ENCODE data around the gene FBRSL1. TPM values are rescaled to one million over a fixed set of nuclear protein-coding genes. Genes with fewer than 3 reads are reported as not detected.
"Not testable (repeated sequence)": the region's sequence is repeated elsewhere in the genome, so short reads cannot be mapped to it uniquely, and the experiment has no call there.

Gene FBRSL1
- total RNA-seq, 3 donors from 2014 or later: 3.5 to 9.8 (median 7.2) TPM

DNA sequence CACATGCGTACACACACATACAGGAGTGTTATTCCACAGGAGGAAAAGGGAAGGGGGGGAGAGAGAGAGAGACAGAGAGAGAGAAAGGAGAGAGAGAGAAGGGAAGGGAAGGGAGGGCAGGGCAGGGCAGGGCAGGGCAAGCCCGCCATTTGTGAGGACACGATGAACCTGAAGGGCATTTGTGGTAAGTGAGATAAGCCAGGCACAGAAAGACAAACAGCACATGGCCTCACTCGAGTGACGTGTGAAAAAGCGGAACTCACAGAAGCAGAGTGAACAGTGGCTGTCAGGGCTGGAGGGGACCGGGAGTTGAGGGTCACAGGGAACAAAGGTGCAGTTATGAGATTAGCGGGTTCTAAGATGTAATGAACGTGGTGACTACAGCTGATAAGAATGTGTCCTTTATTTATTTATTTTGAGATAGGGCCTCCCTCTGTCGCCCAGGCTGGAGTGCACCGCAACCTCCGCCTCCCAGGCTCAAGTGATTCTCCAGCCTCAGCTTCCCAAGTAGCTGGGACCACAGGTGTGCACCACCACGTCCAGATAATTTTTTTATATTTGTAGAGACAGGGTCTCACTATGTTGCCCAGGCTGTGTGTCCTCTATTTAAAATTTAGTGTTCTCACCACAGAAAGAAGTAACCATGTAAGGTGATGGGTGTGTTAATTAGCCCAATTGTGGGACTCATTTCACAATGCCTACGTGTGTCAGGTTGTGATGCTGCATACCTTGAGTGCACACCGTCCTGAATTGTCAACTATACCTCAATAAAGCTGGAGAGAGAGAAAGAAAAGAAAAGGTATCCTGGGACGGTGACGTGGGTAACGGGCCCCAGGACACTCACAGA, 18.7 kb upstream of the FBRSL1 start:
- Histone ChIP-seq H3K36me3 (no peaks in the 10 kb centered on the region), H3K9me3 (peaks cover 0 to 5% of the 10 kb centered on the region in 2 donors), H3K4me1 (no peaks in the 10 kb centered on the region), H3K4me3 (no peak overlapping the region), H3K27me3 (peaks cover 0 to 16% of the 10 kb centered on the region in 2 donors), H3K27ac (no peak overlapping the region)
- intact Hi-C loops (cut with DNase I; ENCODE audit: low total_unique reads): no loop called here
- no peak for DNase-seq (ENCODE audit: low spot score in 2 of 2)
- TF ChIP-seq POLR2AphosphoS5 (IDR thresholded peaks at IDR 0.05) (no peak), POLR2A (IDR thresholded peaks at IDR 0.05) (no peak)
- TF ChIP-seq, protein P1, sequence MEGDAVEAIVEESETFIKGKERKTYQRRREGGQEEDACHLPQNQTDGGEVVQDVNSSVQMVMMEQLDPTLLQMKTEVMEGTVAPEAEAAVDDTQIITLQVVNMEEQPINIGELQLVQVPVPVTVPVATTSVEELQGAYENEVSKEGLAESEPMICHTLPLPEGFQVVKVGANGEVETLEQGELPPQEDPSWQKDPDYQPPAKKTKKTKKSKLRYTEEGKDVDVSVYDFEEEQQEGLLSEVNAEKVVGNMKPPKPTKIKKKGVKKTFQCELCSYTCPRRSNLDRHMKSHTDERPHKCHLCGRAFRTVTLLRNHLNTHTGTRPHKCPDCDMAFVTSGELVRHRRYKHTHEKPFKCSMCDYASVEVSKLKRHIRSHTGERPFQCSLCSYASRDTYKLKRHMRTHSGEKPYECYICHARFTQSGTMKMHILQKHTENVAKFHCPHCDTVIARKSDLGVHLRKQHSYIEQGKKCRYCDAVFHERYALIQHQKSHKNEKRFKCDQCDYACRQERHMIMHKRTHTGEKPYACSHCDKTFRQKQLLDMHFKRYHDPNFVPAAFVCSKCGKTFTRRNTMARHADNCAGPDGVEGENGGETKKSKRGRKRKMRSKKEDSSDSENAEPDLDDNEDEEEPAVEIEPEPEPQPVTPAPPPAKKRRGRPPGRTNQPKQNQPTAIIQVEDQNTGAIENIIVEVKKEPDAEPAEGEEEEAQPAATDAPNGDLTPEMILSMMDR (IDR thresholded peaks at IDR 0.05): no peak

DNA sequence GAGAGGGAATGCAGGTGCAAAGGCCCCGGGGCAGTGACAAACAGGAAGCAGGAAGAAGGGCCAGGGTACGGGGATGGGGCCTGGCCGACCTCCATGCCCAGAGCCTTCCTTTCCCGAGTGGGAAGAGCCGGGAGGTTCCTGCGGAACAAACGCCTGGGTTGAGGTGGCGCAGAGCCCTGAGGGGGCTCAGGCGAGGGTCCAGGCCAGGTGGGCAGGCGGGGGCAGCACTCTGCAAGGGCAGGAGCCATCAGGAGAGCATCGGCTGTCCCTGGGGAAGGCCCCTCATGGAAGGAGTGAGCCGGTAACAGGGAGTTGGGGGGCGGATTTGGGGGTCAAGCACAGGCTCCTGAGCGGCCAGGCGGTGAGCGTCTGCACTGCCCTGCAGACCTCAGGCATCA, 18.1 kb upstream of the FBRSL1 start:
- Histone ChIP-seq H3K4me3 (peak overlapping the region in 1 of 3 donors; percentile 44), H3K27me3 (peaks cover 0 to 10% of the 10 kb centered on the region in 2 donors), H3K4me1 (no peaks in the 10 kb centered on the region), H3K27ac (no peak overlapping the region), H3K36me3 (no peaks in the 10 kb centered on the region), H3K9me3 (peaks cover 0 to 5% of the 10 kb centered on the region in 2 donors)
- intact Hi-C loops (cut with DNase I; ENCODE audit: low total_unique reads): no loop called here
- TF ChIP-seq POLR2A (IDR thresholded peaks at IDR 0.05): no peak
- no peak for TF ChIP-seq POLR2AphosphoS5 (IDR thresholded peaks at IDR 0.05)
- TF ChIP-seq, protein P1 (IDR thresholded peaks at IDR 0.05): no peak
- DNase-seq (ENCODE audit: low spot score in 2 of 2): no peak

DNA sequence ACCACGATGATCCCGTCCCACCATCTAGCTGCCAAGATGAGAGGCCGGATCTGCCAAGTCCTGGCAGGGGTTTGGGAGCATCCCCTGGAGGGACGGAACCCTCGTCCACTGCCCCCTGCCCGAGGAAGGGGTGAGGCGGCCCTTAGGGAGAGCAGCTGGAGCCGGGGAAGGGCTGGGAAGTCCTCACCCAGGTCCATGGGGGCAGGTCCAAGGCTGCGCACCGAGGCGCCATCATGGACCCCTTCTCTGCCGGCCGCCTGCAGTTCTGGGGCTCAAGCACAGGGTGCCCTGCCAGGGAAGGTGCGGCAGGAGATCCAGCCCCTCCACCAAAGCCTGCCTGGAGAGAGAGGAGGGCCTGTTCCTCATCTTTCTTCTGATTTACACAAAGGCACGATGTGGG, 17.6 kb upstream of the FBRSL1 start:
- Histone ChIP-seq H3K4me3 (peak overlapping the region in 1 of 3 donors; percentile 44), H3K9me3 (peaks cover 0 to 5% of the 10 kb centered on the region in 2 donors), H3K27ac (no peak overlapping the region), H3K27me3 (peaks cover 0 to 6% of the 10 kb centered on the region in 2 donors), H3K4me1 (no peaks in the 10 kb centered on the region), H3K36me3 (no peaks in the 10 kb centered on the region)
- intact Hi-C loops (cut with DNase I; ENCODE audit: low total_unique reads): no loop called here
- DNase-seq (ENCODE audit: low spot score in 2 of 2): no peak
- no peak for TF ChIP-seq POLR2A (IDR thresholded peaks at IDR 0.05)
- TF ChIP-seq POLR2AphosphoS5 (IDR thresholded peaks at IDR 0.05): no peak
- TF ChIP-seq, protein P1 (IDR thresholded peaks at IDR 0.05): no peak

DNA sequence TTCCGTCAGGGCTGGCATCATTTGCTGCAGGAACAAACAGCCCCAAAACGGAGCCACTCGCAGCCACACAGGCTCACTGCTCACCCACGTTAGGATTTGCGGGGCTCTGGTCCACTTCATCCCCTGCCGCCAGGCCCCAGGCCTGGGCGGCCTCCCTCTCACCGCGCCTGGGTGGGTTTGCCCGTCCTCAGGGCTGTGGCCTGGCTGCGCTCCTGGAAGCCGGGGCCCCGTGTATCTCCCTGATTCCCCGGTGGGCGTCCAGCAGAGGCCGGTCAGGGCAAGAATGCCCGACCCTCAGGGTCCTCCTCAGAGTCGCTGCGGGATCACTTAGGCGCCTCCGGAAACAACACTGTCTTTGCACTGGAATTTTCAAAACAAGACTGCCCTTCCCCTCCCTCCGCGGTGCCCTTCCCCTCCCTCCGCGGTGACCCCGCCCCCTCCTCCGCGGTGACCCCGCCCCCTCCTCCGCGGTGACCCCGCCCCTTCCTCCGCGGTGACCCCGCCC, 15.7 kb upstream of the FBRSL1 start:
- H3K9me3 ChIP-seq: peaks cover 0 to 5% of the 10 kb centered on the region in 2 donors

DNA sequence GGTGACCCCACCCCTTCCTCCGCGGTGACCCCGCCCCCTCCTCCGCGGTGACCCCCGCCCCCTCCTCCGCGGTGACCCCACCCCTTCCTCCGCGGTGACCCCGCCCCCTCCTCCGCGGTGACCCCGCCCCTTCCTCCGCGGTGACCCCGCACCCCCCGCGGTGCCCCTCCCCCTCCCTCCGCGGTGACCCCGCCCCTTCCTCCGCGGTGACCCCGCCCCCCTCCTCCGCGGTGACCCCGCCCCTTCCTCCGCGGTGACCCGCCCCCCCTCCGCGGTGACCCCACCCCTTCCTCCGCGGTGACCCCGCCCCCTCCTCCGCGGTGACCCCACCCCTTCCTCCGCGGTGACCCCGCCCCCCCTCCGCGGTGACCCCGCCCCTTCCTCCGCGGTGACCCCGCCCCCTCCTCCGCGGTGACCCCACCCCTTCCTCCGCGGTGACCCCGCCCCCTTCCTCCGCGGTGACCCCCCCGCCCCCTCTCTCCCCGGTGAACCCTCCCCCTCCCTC, 15.1 kb upstream of the FBRSL1 start:
- H3K27ac ChIP-seq; H3K9me3 ChIP-seq; intact Hi-C loops (cut with DNase I; ENCODE audit: low total_unique reads); H3K27me3 ChIP-seq; H3K4me1 ChIP-seq; DNase-seq (ENCODE audit: low spot score in 2 of 2); H3K4me3 ChIP-seq; H3K36me3 ChIP-seq: not testable (repeated sequence)

More for the DNA sequence above, 15.7 kb upstream of the FBRSL1 start:
- Histone ChIP-seq H3K36me3 (no peaks in the 10 kb centered on the region), H3K27me3 (peaks cover 0 to 2% of the 10 kb centered on the region in 2 donors), H3K27ac (peak overlapping the region in 1 of 2 donors; percentile 5), H3K4me3 (peak overlapping the region in 2 of 3 donors; percentile 7 to 61), H3K4me1 (no peaks in the 10 kb centered on the region)
- DNase-seq (ENCODE audit: low spot score in 2 of 2): no peak
- TF ChIP-seq, protein P1 (IDR thresholded peaks at IDR 0.05): no peak
- no peak for TF ChIP-seq POLR2A (IDR thresholded peaks at IDR 0.05)
- no peak for TF ChIP-seq POLR2AphosphoS5 (IDR thresholded peaks at IDR 0.05)
- intact Hi-C loops (cut with DNase I; ENCODE audit: low total_unique reads): no loop called here

Data from breast epithelium (tissue), 4 donors.